NOMO-1 treated with dmso at 0.1 percent for 144 hours (cell line): ENCODE measurements around the gene ACTR1A.

Experiments used
- DNase-seq: peaks from one replicate; lab custom pipeline; 2025; ENCODE audit not compliant: unreplicated experiment; lab: John Stamatoyannopoulos, UW

ACTR1A gene

DNA sequence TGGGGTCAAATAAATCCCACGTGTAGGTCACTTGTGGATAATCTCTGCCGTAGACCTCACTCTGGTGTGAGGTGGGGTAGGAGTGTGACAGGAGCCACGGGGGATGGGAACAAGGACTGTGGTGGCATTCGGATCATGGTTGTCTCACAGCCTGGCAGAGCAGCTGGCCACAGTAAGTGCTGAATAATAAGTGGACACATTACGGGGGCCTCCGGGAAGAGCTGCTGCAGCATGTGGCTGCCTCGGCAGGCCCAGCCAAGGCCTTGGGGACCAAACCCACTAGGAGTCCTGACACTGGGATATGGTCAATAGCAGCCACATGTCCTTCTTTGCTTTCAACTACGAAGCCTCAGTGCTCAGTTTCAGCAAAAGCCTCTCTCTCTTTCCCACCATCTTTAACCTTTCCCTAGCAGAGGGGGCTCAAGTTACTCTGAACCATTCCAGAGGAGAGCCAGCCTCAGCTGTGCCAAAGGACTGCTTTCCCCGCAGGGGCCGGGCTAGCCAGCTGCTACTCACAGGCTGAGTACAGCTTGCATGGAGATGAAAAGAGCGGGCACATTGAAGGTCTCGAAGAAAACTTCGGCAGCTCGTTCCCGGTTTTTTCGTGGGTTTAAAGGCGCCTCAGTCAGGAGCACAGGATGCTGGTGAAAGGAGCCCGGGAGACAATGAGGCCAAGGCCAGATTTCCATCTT is 17.3 kb downstream of the ACTR1A start:
- DNase-seq = no peak

DNA sequence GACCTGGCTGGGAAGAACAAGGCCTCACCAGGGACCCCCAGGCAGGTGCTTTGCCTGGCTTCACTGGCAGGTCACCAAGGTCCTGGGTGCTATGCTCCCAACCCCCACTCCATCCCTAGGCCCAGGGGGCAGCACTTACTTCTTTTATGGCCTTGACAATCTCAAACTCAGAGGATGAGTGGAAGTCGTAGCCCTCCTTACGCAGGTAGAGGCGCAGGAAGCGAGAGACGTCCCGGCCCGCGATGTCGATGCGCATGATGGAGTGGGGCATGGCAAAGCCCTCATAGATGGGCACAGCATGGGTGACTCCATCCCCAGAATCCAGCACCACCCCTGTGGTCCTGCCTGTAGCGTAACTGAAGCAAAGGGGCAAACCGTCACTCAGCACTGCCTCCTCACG is 18.5 kb downstream of the ACTR1A start:
- no peak for DNase-seq

GRCh38 chr10:102480396-102480795 is 22.1 kb downstream of the ACTR1A start:
- no peak for DNase-seq

DNA sequence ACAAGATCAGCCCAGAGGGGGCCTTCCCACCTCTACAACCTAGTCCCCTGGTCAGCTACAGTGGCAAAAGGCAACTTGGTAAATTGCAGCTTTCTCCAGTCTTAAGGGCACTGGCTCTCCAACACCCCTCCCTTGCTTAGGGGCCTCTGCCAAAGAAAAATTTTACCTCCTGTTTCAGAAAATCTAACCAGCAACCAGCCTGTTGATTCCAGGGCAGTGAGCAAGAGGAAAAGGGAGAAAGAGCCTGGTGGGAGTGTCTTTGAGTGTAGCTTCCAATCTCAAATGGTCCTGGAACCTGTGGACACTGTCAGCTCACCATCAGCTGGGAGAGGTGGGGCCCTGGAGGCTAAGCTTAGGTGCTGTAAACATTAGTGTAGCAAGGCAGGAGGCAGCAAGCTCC is 22.9 kb downstream of the ACTR1A start:
- DNase-seq = no peak

- no peak for DNase-seq
These were observed 25.9 kb downstream of the ACTR1A start for GRCh38 chr10:102476466-102477141.

- DNase-seq = no peak
These were observed 27.0 kb downstream of the ACTR1A start for GRCh38 chr10:102475451-102476040.

- DNase-seq = no peak
These were observed 28.8 kb downstream of the ACTR1A start for GRCh38 chr10:102473445-102474331.

DNA sequence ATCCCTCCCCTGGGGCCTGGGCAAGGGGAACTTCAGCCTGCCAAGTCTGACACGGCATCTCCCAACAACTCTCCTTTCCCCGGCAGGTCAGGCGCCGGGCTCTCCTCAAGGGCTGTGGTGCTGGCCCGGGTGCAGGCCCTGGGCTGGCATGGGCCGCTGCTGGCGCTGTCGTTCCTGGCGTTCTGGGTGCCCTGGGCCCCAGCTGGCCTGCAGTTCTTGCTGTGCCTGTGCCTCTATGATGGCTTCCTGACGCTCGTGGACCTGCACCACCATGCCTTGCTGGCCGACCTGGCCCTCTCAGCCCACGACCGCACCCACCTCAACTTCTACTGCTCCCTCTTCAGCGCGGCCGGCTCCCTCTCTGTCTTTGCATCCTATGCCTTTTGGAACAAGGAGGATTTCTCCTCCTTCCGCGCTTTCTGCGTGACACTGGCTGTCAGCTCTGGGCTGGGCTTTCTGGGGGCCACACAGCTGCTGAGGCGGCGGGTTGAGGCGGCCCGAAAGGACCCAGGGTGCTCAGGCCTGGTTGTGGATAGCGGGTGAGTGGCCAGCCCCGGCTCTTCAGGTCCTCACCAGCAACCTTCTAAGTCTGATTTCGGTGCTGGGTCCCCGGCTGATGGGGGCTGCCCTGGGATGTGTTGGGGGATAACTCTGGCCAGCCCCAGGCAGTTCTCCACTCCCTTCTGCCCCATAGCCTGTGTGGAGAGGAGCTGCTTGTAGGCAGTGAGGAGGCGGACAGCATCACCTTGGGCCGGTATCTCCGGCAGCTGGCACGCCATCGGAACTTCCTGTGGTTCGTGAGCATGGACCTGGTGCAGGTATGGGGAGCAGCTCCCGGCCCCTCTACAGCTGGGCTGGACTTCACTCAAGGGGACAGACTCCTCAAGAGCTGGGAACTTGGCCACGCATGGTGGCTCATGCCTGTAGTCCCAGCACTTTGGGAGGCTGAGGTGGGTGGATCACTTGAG is 31.6 kb downstream of the ACTR1A start:
- no peak for DNase-seq

- DNase-seq = no peak
These were observed 33.8 kb downstream of the ACTR1A start for GRCh38 chr10:102468683-102469082.

DNA sequence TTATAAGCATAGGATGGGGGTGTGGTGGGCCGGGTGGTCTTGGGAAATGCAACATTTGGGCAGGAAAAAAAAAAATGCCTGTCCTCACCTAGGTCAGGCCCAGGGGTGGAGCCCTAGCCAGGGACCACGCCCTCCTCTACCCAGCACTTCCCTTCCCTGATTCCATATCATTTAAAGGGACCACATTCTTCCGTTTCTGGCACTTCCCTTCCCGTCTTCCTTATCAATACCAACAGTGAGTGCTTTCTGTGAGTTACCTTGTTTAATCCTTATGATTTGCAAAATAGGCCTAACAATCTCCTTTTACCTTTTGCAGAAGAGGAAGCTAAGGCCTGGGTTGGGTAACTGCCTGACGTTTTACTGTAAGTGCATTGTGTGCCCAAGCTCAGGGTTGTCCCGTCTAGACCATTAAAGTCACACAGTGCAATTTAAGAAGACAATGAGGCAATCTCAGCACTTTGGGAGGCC is 34.5 kb downstream of the ACTR1A start:
- DNase-seq = peak; percentile 88

DNA sequence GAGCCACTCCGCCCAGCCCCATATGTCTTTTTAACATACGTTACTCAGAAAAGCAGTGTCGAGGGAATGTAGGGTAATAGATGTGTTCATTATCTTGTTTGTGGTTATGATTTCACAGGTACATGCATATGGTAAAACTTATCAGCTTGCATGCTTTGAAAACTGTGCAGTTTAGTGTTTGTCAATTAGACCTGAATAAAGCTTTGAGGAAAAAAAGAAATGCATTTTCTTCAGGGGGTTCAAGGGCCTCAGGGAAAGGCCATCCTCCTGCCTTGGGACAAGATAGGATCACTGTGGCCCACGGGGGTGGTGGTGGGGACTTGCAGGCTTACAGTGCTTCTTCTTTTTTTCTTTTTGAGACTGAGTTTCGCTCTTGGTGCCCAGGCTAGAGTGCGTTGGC is 35.2 kb downstream of the ACTR1A start:
- no peak for DNase-seq

- DNase-seq = no peak
These were observed 37.0 kb downstream of the ACTR1A start for GRCh38 chr10:102465466-102465865.

- DNase-seq = no peak
These were observed 38.5 kb downstream of the ACTR1A start for GRCh38 chr10:102463983-102464382.

DNA sequence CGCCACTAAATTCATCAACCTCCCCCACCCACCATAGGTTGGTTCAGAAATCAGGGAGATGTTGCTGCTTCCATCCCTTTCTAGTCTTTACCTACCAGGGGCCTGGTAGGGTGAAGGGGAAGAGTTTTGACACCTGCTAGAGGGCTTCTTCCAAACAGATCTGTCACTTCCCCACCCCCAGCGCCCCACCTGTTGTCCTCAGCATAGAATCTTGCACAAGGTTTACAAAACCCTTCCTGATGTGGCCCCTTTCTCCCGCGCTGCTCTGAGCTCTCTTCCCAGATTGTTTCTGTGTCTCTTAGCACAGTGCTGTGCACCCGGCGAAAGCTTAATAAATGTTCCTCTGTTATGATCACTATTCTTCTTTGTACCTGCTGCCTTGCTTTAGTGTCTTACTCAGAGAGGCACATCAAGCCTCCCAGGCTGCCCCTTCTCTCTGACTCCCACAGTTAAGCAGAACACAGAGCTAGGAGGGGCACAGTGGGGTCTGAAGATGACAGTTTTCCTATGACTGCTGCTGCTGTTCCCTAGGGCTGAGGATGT is 39.9 kb downstream of the ACTR1A start:
- no peak for DNase-seq

- DNase-seq = peak; percentile 86
These were observed 41.1 kb downstream of the ACTR1A start for GRCh38 chr10:102461187-102462054.

DNA sequence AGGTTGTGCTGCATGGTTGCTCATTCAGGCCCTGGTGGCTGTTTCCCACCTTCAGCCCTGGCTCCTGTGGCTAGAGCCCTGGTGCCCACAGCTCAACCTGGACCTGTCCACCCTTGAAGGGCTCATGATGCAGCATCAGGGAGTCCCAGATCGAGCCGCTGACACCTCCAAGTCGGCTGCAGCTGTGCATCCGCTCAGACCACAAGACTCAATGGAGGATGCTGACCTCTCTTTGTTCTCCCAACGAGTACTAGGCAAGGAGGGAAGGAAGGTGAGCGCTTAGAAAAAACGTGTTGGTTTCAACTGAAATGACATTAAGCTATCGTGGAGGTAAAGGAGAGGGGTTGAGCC is 41.7 kb downstream of the ACTR1A start:
- no peak for DNase-seq

- DNase-seq = no peak
These were observed 43.9 kb downstream of the ACTR1A start for GRCh38 chr10:102458656-102459055.

DNA sequence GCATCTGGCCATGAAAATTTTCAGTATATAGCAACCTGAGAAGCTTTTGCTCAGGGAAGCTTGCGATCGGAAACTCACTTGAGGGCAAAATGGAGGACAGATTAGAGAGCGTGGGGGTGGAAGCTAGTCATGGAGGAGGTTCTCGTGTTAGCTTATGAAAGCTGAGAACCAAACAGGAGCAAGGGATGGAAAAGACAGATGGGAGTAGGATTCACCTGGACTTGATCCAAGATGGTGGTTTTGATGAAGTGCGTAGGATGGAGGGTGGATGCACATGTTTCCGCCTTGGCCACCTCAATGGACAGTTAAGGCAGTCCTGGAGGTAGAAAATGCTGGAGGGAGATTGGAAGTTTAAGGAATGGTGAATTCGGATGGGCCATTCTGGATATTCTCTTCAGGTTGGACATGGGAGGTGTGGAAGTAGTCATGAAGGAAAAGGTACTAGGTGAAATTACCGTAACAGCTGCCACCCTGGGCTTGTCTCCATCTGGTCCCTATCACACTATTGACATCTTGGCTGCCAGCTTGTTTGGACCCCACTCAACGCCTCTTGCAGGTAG is 44.8 kb downstream of the ACTR1A start:
- no peak for DNase-seq
